ENCODE measurements around the gene PSTPIP1.

GRCh38 chr15:76963596-76963995 lies 31.3 kb upstream of the PSTPIP1 start:
- TF ChIP-seq POLR2A (IDR thresholded peaks at IDR 0.05) (no peak), POLR2AphosphoS5 (IDR thresholded peaks at IDR 0.05) (no peak)
- TF ChIP-seq, protein P1, sequence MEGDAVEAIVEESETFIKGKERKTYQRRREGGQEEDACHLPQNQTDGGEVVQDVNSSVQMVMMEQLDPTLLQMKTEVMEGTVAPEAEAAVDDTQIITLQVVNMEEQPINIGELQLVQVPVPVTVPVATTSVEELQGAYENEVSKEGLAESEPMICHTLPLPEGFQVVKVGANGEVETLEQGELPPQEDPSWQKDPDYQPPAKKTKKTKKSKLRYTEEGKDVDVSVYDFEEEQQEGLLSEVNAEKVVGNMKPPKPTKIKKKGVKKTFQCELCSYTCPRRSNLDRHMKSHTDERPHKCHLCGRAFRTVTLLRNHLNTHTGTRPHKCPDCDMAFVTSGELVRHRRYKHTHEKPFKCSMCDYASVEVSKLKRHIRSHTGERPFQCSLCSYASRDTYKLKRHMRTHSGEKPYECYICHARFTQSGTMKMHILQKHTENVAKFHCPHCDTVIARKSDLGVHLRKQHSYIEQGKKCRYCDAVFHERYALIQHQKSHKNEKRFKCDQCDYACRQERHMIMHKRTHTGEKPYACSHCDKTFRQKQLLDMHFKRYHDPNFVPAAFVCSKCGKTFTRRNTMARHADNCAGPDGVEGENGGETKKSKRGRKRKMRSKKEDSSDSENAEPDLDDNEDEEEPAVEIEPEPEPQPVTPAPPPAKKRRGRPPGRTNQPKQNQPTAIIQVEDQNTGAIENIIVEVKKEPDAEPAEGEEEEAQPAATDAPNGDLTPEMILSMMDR (IDR thresholded peaks at IDR 0.05): no peak

All from breast epithelium (tissue), 3 donors.